ENCODE measurements around the gene RNF187.

DNA sequence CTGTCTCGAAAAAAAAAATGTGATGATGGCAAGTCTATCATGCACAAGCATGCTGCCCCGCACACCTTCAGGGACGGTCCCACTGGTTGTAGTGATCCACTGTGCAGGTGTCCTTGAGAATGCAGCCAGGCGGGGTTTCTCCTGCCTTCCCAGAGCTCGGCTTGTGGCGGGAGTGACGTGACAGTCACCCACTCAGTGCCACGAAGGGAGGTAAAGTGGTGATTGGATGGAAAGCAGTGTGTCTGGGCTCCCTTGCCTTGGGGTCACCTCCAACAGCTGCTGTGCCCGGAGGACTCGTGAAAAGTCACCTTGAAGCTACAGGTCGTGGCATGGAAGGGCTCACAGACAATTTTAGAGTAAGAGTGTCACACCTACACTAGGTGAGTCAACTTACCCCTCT, 37.0 kb upstream of the RNF187 start:
- TF ChIP-seq, protein P1, sequence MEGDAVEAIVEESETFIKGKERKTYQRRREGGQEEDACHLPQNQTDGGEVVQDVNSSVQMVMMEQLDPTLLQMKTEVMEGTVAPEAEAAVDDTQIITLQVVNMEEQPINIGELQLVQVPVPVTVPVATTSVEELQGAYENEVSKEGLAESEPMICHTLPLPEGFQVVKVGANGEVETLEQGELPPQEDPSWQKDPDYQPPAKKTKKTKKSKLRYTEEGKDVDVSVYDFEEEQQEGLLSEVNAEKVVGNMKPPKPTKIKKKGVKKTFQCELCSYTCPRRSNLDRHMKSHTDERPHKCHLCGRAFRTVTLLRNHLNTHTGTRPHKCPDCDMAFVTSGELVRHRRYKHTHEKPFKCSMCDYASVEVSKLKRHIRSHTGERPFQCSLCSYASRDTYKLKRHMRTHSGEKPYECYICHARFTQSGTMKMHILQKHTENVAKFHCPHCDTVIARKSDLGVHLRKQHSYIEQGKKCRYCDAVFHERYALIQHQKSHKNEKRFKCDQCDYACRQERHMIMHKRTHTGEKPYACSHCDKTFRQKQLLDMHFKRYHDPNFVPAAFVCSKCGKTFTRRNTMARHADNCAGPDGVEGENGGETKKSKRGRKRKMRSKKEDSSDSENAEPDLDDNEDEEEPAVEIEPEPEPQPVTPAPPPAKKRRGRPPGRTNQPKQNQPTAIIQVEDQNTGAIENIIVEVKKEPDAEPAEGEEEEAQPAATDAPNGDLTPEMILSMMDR (IDR thresholded peaks at IDR 0.05; ENCODE audit: poor library complexity) = no peak
- TF ChIP-seq EZH2 (IDR thresholded peaks at IDR 0.05; ENCODE audit: borderline replicate concordance) (no peak), EZH2phosphoT487 (IDR thresholded peaks at IDR 0.05; ENCODE audit: low read depth, severe bottlenecking, unreplicated experiment) (no peak)

Measured in hepatocyte (in vitro differentiated cells).